ENCODE results near the gene CNKSR2. TPM values are rescaled to one million over a fixed set of nuclear protein-coding genes. Genes with fewer than 3 reads are reported as not detected.
"Not testable (repeated sequence)": the region's sequence is repeated elsewhere in the genome, so short reads cannot be mapped to it uniquely, and the experiment has no call there.

Gene CNKSR2
- total RNA-seq, 1 donor: 4.0 TPM

GRCh38 chrX:21437036-21437435 is 62.8 kb downstream of the CNKSR2 start:
- DNase-seq (ENCODE audit: low read depth in 2 of 3, low spot score in 2 of 3): no peak

GRCh38 chrX:21438792-21439191 is 64.6 kb downstream of the CNKSR2 start:
- DNase-seq (ENCODE audit: low read depth in 2 of 3, low spot score in 2 of 3): peak in 2 of 3 donors; percentile 14 to 69

- DNase-seq (ENCODE audit: low read depth in 2 of 3, low spot score in 2 of 3): no peak
These were observed 66.7 kb downstream of the CNKSR2 start for GRCh38 chrX:21440911-21441310.

GRCh38 chrX:21457718-21458117 is 83.5 kb downstream of the CNKSR2 start:
- DNase-seq (ENCODE audit: low read depth in 2 of 3, low spot score in 2 of 3): no peak

GRCh38 chrX:21469071-21469470 is 94.9 kb downstream of the CNKSR2 start:
- no peak for DNase-seq (ENCODE audit: low read depth in 2 of 3, low spot score in 2 of 3)

GRCh38 chrX:21476909-21477308 is 102.7 kb downstream of the CNKSR2 start:
- DNase-seq (ENCODE audit: low read depth in 2 of 3, low spot score in 2 of 3): no peak

GRCh38 chrX:21479695-21480270 is 105.6 kb downstream of the CNKSR2 start:
- peak; percentile 6 to 67 (median 34) for DNase-seq (ENCODE audit: low read depth in 2 of 3, low spot score in 2 of 3)

GRCh38 chrX:21481761-21482160 is 107.5 kb downstream of the CNKSR2 start:
- no peak for DNase-seq (ENCODE audit: low read depth in 2 of 3, low spot score in 2 of 3)

- not testable (repeated sequence) for DNase-seq (ENCODE audit: low read depth in 2 of 3, low spot score in 2 of 3)
These were observed 109.8 kb downstream of the CNKSR2 start for GRCh38 chrX:21484051-21484450.

- DNase-seq (ENCODE audit: low read depth in 2 of 3, low spot score in 2 of 3): no peak
These were observed 113.6 kb downstream of the CNKSR2 start for GRCh38 chrX:21487832-21488231.

GRCh38 chrX:21490341-21490740 is 116.1 kb downstream of the CNKSR2 start:
- no peak for DNase-seq (ENCODE audit: low read depth in 2 of 3, low spot score in 2 of 3)

- DNase-seq (ENCODE audit: low read depth in 2 of 3, low spot score in 2 of 3): no peak
These were observed 119.1 kb downstream of the CNKSR2 start for GRCh38 chrX:21493226-21493830.

GRCh38 chrX:21503593-21503992 is 129.4 kb downstream of the CNKSR2 start:
- no peak for DNase-seq (ENCODE audit: low read depth in 2 of 3, low spot score in 2 of 3)

GRCh38 chrX:21509912-21510311 is 135.7 kb downstream of the CNKSR2 start:
- DNase-seq (ENCODE audit: low read depth in 2 of 3, low spot score in 2 of 3): no peak

- DNase-seq (ENCODE audit: low read depth in 2 of 3, low spot score in 2 of 3): no peak
These were observed 149.8 kb downstream of the CNKSR2 start for GRCh38 chrX:21524008-21524407.

GRCh38 chrX:21528076-21528475 is 153.9 kb downstream of the CNKSR2 start:
- no peak for DNase-seq (ENCODE audit: low read depth in 2 of 3, low spot score in 2 of 3)

- DNase-seq (ENCODE audit: low read depth in 2 of 3, low spot score in 2 of 3): no peak
These were observed 155.6 kb downstream of the CNKSR2 start for GRCh38 chrX:21529771-21530170.

- not testable (repeated sequence) for DNase-seq (ENCODE audit: low read depth in 2 of 3, low spot score in 2 of 3)
These were observed 170.4 kb downstream of the CNKSR2 start for GRCh38 chrX:21544642-21545041.

- DNase-seq (ENCODE audit: low read depth in 2 of 3, low spot score in 2 of 3): no peak
These were observed 185.2 kb downstream of the CNKSR2 start for GRCh38 chrX:21559417-21559816.

GRCh38 chrX:21565025-21565424 is 190.8 kb downstream of the CNKSR2 start:
- DNase-seq (ENCODE audit: low read depth in 2 of 3, low spot score in 2 of 3): no peak

- DNase-seq (ENCODE audit: low read depth in 2 of 3, low spot score in 2 of 3): no peak
These were observed 200.6 kb downstream of the CNKSR2 start for GRCh38 chrX:21574793-21575192.

GRCh38 chrX:21581479-21581878 is 207.3 kb downstream of the CNKSR2 start:
- DNase-seq (ENCODE audit: low read depth in 2 of 3, low spot score in 2 of 3): no peak

- DNase-seq (ENCODE audit: low read depth in 2 of 3, low spot score in 2 of 3): no peak
These were observed 211.8 kb downstream of the CNKSR2 start for GRCh38 chrX:21586001-21586400.

All from hematopoietic multipotent progenitor cell (in vitro differentiated cells).